ENCODE data around the gene SLCO2A1.
"Not testable (repeated sequence)": the region's sequence is repeated elsewhere in the genome, so short reads cannot be mapped to it uniquely, and the experiment has no call there.

SLCO2A1 gene

DNA sequence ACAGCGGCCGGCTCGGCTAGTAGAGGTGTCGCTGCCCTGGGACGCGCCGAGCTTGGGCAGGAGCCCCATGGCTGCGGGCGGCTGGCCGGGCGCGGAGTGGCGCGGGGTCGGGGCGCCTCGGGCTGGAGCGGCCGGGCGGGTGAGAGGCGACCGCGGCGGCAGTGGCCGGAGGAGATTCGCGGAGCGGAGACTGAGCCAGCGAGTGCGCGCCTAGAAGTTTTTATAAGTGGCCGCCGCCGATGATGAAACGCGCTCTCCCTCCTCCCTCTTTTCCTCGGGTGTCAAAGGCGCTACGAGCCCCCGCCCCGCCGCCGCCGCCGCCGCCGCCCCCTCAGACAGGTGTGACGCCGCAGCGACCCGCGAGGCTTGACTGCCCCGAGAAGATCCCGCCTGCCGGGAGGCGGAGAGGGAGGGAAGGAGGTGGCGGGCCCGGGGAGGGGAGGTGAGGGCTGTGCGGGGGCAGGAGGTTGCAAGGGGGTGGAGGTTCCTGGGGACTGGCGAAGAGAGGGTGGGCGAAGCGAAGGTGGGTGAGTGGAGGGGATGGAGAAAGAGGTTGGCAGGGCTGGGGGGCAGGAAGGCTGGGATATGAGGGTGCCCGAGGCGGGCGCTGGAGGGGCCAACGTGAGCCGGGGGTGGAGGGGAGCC, at the start of gene SLCO2A1:
TSS of gene SLCO2A1 (minus strand) at position 192 of the 645 bp plus-strand sequence. CDS start at position 69, 123 bp downstream.
- in situ Hi-C loops (cut with MboI; ENCODE audit: low sequenced_read_pairs): no loop called here

DNA sequence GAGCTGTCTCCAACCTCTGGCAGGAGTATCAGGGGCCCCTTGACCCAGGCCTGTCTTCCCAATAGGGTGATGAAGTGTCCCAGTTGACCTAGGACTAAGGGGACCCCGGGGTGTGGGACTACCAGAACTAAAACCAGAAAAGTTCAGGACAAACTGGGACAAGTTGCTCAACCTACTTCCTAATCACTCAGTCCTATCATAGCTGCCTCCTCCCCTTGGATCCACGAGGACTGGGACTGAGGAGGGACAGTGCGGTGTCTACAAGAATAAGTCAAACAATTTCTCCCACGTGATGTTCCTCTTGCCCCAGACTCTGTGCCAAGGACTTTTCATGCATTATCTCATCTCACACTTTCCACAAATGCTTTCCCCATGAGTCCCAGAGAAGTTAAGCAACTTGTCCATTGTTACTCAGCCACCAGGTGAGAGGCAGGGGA, 49.4 kb upstream of the SLCO2A1 start:
- in situ Hi-C loops (cut with MboI; ENCODE audit: low sequenced_read_pairs): no loop called here

DNA sequence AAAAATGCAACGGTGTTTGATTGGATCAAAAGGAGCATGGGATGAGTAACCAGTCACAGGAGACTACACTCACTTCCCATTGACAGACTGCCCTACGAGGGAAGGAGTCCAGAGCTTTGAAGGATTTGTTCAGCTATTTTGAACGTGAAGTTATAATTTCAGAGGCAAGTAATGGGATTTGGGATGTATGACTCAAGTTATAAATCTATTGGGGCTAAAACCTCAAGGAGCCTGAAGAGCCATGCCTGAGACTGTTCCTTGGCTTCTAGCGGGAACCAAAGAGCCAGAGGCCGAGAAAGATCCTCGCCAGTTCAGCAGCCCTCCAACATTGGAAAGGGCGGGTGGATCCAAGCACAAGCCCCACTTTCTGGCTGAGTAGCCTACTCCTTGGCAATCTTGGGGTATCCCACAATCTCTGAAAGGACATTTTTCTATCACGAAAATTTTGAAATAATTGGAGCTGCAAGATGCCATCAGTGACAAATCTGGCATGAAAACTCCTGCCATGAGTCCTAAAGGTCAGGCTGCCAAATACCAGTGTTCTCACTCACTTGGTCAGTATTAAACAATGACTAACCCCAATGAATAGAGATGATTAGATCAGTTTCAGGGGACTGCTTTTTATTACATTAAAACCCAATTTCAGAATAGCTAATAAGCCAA, 48.6 kb upstream of the SLCO2A1 start:
- in situ Hi-C loops (cut with MboI; ENCODE audit: low sequenced_read_pairs): no loop called here

DNA sequence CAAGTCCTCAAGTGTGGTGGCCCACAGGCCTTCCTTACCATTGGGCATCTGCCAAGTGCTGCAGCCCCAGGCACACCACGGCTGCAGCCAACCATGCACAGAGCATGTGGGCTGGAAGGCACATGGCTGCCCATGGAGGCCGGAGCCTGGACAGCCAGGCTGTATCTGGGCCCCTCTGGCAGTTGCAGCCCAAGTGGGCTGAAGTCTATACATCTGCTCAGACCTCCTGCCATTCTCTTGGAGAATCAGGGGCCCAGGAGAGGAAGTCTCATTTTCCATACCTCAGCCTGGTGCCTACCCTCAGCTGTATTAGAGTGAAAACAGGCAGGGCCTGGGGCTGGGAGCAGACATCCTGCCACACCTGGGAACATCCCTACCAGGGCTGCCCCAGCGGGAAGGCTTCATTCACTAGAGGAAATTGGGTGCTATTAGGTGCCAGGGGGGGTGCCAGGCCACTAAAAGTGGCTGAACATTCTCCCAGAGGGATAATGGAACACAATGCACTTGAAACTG, 48.0 kb upstream of the SLCO2A1 start:
- in situ Hi-C loops (cut with MboI; ENCODE audit: low sequenced_read_pairs): no loop called here

- in situ Hi-C loops (cut with MboI; ENCODE audit: low sequenced_read_pairs): no loop called here
These were observed 47.1 kb upstream of the SLCO2A1 start for GRCh38 chr3:134076851-134077250.

GRCh38 chr3:134075846-134076245, 46.1 kb upstream of the SLCO2A1 start:
- in situ Hi-C loops (cut with MboI; ENCODE audit: low sequenced_read_pairs): no loop called here

DNA sequence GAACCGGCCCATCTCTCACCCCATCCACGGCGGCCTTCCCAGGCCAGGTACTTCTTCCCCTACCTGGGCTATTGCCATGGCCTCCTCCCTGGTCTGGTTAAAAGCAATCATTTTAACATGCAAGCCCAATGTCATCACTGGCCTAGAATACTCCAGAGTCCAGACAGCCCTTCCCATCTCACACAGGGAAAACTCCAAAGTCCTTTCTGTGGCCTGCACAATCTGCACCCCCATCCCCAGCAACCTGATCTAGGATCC, 45.8 kb upstream of the SLCO2A1 start:
- in situ Hi-C loops (cut with MboI; ENCODE audit: low sequenced_read_pairs): no loop called here

- in situ Hi-C loops (cut with MboI; ENCODE audit: low sequenced_read_pairs): no loop called here
These were observed 45.3 kb upstream of the SLCO2A1 start for GRCh38 chr3:134074790-134075567.

GRCh38 chr3:134074001-134074789, 44.5 kb upstream of the SLCO2A1 start:
- in situ Hi-C loops (cut with MboI; ENCODE audit: low sequenced_read_pairs): no loop called here

DNA sequence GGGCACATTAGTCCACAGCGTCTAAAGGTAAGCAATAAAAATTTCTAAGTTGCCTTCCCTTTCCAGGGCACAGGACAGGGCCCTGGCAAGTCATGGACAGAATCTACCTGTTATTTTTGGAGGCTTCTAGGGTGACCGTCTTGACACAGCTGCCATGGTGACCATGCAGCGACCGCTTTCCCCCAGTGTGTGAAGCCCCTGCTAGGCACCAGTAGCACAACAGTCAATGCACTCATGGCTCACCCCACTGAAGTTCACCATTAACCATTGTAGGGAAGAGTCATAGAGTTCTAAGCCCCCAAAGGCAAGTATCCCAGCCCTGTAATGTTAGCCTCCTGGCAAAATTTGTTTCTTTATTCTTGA, 43.8 kb upstream of the SLCO2A1 start:
- in situ Hi-C loops (cut with MboI; ENCODE audit: low sequenced_read_pairs): no loop called here

GRCh38 chr3:134072881-134073582, 43.3 kb upstream of the SLCO2A1 start:
- in situ Hi-C loops (cut with MboI; ENCODE audit: low sequenced_read_pairs): no loop called here

- in situ Hi-C loops (cut with MboI; ENCODE audit: low sequenced_read_pairs): not testable (repeated sequence)
These were observed 40.6 kb upstream of the SLCO2A1 start for GRCh38 chr3:134070281-134070680.

GRCh38 chr3:134068429-134068828, 38.7 kb upstream of the SLCO2A1 start:
- in situ Hi-C loops (cut with MboI; ENCODE audit: low sequenced_read_pairs): no loop called here

GRCh38 chr3:134067531-134068161, 37.9 kb upstream of the SLCO2A1 start:
- in situ Hi-C loops (cut with MboI; ENCODE audit: low sequenced_read_pairs): no loop called here

DNA sequence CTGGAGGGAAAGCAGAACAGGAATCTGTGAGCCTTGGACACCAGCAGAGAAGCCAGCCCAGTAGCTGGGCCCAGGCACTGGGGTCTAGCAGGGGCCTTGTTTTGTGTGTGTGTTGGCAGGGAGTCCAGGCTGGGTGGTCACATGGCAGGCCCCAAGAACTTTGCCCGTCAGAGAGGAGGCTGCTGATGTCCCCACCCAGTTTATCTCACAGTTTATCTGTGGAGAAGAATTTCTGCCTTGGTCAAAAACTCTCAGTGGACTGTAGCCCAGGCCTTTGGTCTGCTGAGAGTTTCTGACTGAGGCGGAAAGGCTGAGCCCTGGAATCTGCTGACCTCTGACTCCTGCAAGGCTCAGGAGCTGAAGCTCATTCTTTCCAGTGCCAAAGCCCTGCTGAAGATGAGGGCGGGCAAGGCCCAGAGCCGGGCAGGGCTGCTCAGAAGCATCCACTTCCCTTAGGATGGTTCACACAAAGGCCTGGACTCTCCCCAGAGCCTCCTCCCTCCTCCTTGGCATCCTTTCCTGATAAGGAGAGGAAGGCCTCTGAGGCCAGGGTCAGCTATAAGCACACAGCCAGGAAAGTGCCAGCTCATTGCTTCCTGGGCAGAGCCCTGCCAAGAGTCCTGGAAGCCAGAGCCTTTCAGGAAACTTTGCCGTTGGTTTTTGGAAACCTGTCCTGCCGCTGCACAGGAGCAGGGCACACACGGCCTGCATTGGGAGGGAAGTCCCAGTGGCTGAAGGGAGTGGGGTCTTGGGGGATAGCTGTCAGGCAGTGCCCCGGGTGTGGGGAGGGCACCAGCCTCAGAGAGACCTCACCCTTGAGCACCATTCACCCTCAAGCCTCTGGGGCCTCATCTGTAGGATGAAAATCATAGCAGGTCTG, 37.2 kb upstream of the SLCO2A1 start:
- in situ Hi-C loops (cut with MboI; ENCODE audit: low sequenced_read_pairs): no loop called here

- in situ Hi-C loops (cut with MboI; ENCODE audit: low sequenced_read_pairs): no loop called here
These were observed 36.4 kb upstream of the SLCO2A1 start for GRCh38 chr3:134066158-134066541.

- in situ Hi-C loops (cut with MboI; ENCODE audit: low sequenced_read_pairs): no loop called here
These were observed 35.8 kb upstream of the SLCO2A1 start for GRCh38 chr3:134065252-134066157.

- in situ Hi-C loops (cut with MboI; ENCODE audit: low sequenced_read_pairs): no loop called here
These were observed 34.4 kb upstream of the SLCO2A1 start for GRCh38 chr3:134064081-134064480.
